Keratinocyte (primary cell): ENCODE results near the gene BIK. TPM values are rescaled to one million over a fixed set of nuclear protein-coding genes. Genes with fewer than 3 reads are reported as not detected.

Source experiments
- DNase-seq: peaks from one replicate; pipeline ENCODE4 v3.0.0-alpha.2; 2011; ENCODE audit warnings: low read depth, missing footprints, low spot score
- FAIRE-seq: peaks from 2 replicates; lab custom pipeline; 2011; peaks lifted over from hg19 to GRCh38; lab: Jason Lieb, UNC
- H2AFZ ChIP-seq: 2 replicates; pipeline ENCODE4 v1.6.0; 2012; ENCODE audit warnings: low read length, control low read depth, inconsistent platforms; ENCODE audit not compliant: control insufficient read depth
- H3K27ac ChIP-seq: 2 replicates; pipeline ENCODE4 v1.5.1; 2011; ENCODE audit warnings: low read length; ENCODE audit not compliant: control insufficient read depth, insufficient read depth
- H3K27me3 ChIP-seq: 3 replicates; pipeline ENCODE4 v1.6.0; 2011; ENCODE audit warnings: low read length; ENCODE audit not compliant: control insufficient read depth, insufficient read depth; ENCODE audit errors: extremely low read depth
- H3K36me3 ChIP-seq, 2 experiments: 2 replicates in 1 of 2; 3 replicates in 1 of 2; pipeline ENCODE4 v1.5.1; 2011; ENCODE audit warnings: low read length in 2 of 2, mild to moderate bottlenecking in 1 of 2; ENCODE audit not compliant: control insufficient read depth in 2 of 2, insufficient read depth in 2 of 2; ENCODE audit errors: extremely low read depth in 1 of 2
- H3K4me1 ChIP-seq: 3 replicates; pipeline ENCODE4 v1.5.1; 2011; ENCODE audit warnings: low read length; ENCODE audit not compliant: control insufficient read depth, insufficient read depth; ENCODE audit errors: extremely low read depth
- H3K4me2 ChIP-seq: 3 replicates; pipeline ENCODE4 v1.6.0; 2011; ENCODE audit warnings: low read depth, low read length; ENCODE audit not compliant: control insufficient read depth, insufficient read depth; ENCODE audit errors: extremely low read depth
- H3K4me3 ChIP-seq, 3 experiments: fragments of 200-600 bp in 1 of 3; sonication (generic) in 1 of 3; 2 replicates in 2 of 3; 3 replicates in 1 of 3; pipeline ENCODE4 v1.5.1; 2011 to 2016; ENCODE audit warnings: low read length in 3 of 3, mild to moderate bottlenecking in 3 of 3, control low read depth in 2 of 3, inconsistent platforms in 1 of 3, low read depth in 1 of 3, mixed read lengths in 1 of 3, mixed run types in 1 of 3, moderate library complexity in 1 of 3; ENCODE audit not compliant: control insufficient read depth in 2 of 3, insufficient read depth in 2 of 3; ENCODE audit errors: extremely low read depth in 1 of 3
- H3K79me2 ChIP-seq: 2 replicates; pipeline ENCODE4 v1.6.0; 2012; ENCODE audit warnings: low read length; ENCODE audit not compliant: control insufficient read depth, insufficient read depth
- H3K9ac ChIP-seq: 3 replicates; pipeline ENCODE4 v1.6.0; 2011; ENCODE audit warnings: low read length; ENCODE audit not compliant: control insufficient read depth, insufficient read depth; ENCODE audit errors: extremely low read depth
- H3K9me1 ChIP-seq: 3 replicates; pipeline ENCODE4 v1.6.0; 2011; ENCODE audit warnings: low read length; ENCODE audit not compliant: control insufficient read depth, insufficient read depth; ENCODE audit errors: extremely low read depth
- H3K9me3 ChIP-seq: 2 replicates; pipeline ENCODE4 v1.5.1; 2012; ENCODE audit warnings: low read depth, low read length; ENCODE audit not compliant: control insufficient read depth
- H4K20me1 ChIP-seq: 3 replicates; pipeline ENCODE4 v1.6.0; 2011; ENCODE audit warnings: low read length; ENCODE audit not compliant: control insufficient read depth, insufficient read depth; ENCODE audit errors: extremely low read depth
- EZH2 ChIP-seq: IDR thresholded peaks from one replicate; pipeline ENCODE4 v1.6.1; 2012; ENCODE audit warnings: inconsistent platforms, mild to moderate bottlenecking, low read length, moderate library complexity
- dilution Hi-C: fragments of 300-500 bp; cut with MboI; formaldehyde crosslinking; loops from one replicate; pipeline ENCODE4 v1.7.0; 2020; ENCODE audit warnings: low sequenced_read_pairs; ENCODE audit not compliant: extremely low pct_ligation_motif_present
- polyA plus RNA-seq, 5 experiments: library from polyadenylated mRNA; depleted of rRNA in 3 of 5; stranded (reverse) in 3 of 5; stranded (forward) in 1 of 5; unstranded in 1 of 5; fragments of >200 nt; gene quantifications; 1 replicate in 1 of 5; 2 replicates in 3 of 5; 3 replicates in 1 of 5; pipeline versions ENCODE4 v1.2.1 to v1.2.3, GENCODE V29; 2011 to 2012; ENCODE audit warnings: missing spikeins in 2 of 5, low read depth in 1 of 5, low replicate concordance in 1 of 5
- TF ChIP-seq, protein P1 (sequence below), 3 experiments: IDR thresholded peaks in 1 of 3; conservative IDR thresholded peaks in 1 of 3; optimal IDR thresholded peaks in 1 of 3; 2 replicates in 2 of 3; 3 replicates in 1 of 3; pipeline versions ENCODE3 to v1.5.1; 2011; ENCODE audit warnings: low read length in 3 of 3, mild to moderate bottlenecking in 3 of 3, moderate library complexity in 2 of 3, control low read depth in 1 of 3, inconsistent platforms in 1 of 3; ENCODE audit not compliant: insufficient read depth in 2 of 3; ENCODE audit errors: extremely low read depth in 1 of 3

BIK gene
- polyA plus RNA-seq, 1 donor (not counting 4 experiments of a cell fraction or from before 2014, with no cell fraction given): 4.4 TPM

DNA sequence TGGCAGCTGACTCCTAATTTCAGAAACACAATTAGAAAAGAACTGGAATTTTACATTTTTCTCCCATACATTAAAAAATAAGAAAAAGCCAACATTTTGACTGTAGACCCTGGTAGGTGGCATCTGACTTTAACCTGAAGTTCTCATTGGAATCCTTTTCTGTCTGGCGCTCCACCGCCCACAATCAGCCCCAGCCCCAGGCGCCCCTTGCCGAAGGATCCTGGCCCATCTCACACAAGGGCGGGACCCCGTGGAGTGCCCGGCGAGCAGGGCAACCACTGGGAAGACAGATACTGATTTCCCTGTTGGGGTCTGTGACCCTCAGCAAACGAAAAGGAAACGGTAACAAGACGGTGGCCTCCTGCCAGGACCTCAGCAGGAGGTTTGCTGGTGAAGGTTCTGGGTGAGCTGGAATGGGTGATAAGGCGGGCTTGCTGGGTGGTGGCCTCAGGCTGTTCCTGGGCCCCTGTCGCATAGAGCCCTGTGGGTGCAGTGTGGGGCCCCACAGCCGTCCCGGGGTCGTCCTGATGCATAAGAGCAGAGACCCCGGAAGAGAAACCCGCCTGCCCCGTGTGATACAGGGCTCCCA is 56.5 kb downstream of the BIK start:
- dilution Hi-C loops: no loop called here
- Histone ChIP-seq H3K9ac (no peak overlapping the region), H3K27ac (no peak overlapping the region), H3K4me3 (no peak overlapping the region), H2AFZ (no peak overlapping the region), H3K4me2 (no peak overlapping the region), H4K20me1 (peaks cover 8% of the 10 kb centered on the region), H3K79me2 (no peaks in the 10 kb centered on the region), H3K36me3 (peaks cover 24 to 35% of the 10 kb centered on the region in 2 experiments), H3K9me3 (no peaks in the 10 kb centered on the region), H3K4me1 (peaks cover 35% of the 10 kb centered on the region), H3K9me1 (peaks cover 5% of the 10 kb centered on the region), H3K27me3 (no peaks in the 10 kb centered on the region)
- FAIRE-seq (no peak), DNase-seq (no peak)
- TF ChIP-seq, protein P1, sequence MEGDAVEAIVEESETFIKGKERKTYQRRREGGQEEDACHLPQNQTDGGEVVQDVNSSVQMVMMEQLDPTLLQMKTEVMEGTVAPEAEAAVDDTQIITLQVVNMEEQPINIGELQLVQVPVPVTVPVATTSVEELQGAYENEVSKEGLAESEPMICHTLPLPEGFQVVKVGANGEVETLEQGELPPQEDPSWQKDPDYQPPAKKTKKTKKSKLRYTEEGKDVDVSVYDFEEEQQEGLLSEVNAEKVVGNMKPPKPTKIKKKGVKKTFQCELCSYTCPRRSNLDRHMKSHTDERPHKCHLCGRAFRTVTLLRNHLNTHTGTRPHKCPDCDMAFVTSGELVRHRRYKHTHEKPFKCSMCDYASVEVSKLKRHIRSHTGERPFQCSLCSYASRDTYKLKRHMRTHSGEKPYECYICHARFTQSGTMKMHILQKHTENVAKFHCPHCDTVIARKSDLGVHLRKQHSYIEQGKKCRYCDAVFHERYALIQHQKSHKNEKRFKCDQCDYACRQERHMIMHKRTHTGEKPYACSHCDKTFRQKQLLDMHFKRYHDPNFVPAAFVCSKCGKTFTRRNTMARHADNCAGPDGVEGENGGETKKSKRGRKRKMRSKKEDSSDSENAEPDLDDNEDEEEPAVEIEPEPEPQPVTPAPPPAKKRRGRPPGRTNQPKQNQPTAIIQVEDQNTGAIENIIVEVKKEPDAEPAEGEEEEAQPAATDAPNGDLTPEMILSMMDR (optimal IDR thresholded peaks at IDR 0.05 in 1 of 3, IDR thresholded peaks at IDR 0.05 in 1 of 3, conservative IDR thresholded peaks at IDR 0.05 in 1 of 3; ENCODE audit: extremely low read depth in 1 of 3, insufficient read depth in 2 of 3, low read length in 3 of 3): no peak
- no peak for TF ChIP-seq EZH2

DNA sequence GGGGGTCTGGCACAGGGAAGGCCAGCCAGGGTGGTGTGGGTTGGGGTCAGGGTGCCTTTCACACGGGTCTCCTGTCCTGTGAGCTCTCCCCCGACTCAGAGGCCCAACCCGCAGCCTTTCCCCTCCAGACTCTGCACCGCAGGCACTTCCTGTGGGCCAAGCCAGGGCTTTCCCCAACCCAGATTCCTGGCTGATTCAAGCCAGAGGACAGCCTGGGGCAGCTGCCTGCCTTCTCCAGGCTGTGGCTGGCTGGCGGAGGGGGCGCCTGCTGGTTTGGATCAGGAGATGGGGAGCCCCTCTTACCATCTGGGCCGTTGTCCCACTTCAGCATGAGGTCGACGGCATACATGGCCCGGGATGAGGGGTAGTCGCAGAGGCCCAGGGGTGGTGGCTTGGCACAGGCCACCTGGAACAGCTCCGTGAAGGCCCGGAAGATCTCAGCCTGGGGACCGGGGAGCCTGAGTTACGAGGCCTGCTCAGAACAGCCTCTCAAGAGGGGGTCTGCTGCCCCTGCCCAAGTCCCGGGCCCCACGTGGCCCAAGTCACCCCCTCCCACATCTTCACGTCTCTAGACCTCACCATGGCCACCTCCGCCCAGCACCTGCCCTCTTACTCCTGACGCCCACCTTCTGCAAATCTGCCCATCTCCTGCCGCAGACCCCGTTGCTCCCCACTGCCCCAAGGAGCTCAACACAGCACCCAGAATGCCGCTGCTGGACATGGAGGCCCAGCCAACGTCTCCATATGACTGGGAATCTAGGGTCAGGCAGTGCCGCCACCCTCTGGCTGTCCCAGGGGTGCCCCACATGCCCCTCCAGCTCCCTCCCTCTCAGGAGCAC is 58.1 kb downstream of the BIK start:
- Histone ChIP-seq H3K9me1 (peaks cover under 1% of the 10 kb centered on the region), H3K36me3 (peaks cover 24 to 38% of the 10 kb centered on the region in 2 experiments), H3K4me3 (no peak overlapping the region), H3K27ac (no peak overlapping the region), H3K79me2 (no peaks in the 10 kb centered on the region), H2AFZ (no peak overlapping the region), H3K4me1 (peaks cover 24% of the 10 kb centered on the region), H3K9ac (no peak overlapping the region), H3K4me2 (no peak overlapping the region), H4K20me1 (peaks cover 2% of the 10 kb centered on the region), H3K9me3 (no peaks in the 10 kb centered on the region), H3K27me3 (no peaks in the 10 kb centered on the region)
- peak; percentile 51 for FAIRE-seq
- dilution Hi-C loops: no loop called here
- TF ChIP-seq, protein P1 (optimal IDR thresholded peaks at IDR 0.05 in 1 of 3, IDR thresholded peaks at IDR 0.05 in 1 of 3, conservative IDR thresholded peaks at IDR 0.05 in 1 of 3; ENCODE audit: extremely low read depth in 1 of 3, insufficient read depth in 2 of 3, low read length in 3 of 3): no peak
- TF ChIP-seq EZH2: no peak
- DNase-seq: no peak
